GM10847 (cell line): ENCODE measurements around the gene VWA5A.

Experiments used
- POLR2A ChIP-seq: IDR thresholded peaks from 2 replicates; pipeline ENCODE4 v1.6.1; 2011; ENCODE audit not compliant: insufficient read length; ENCODE audit errors: extremely low read depth

The VWA5A gene

GRCh38 chr11:124114942-124115781 is at the start of gene VWA5A:
TSS of gene VWA5A (plus strand) at chr11:124115450. CDS start at chr11:124117512, 2,062 bp downstream.
- no peak for TF ChIP-seq POLR2A

GRCh38 chr11:124068601-124069110 is 46.6 kb upstream of the VWA5A start:
- TF ChIP-seq POLR2A: no peak

GRCh38 chr11:124069429-124070401 is 45.5 kb upstream of the VWA5A start:
- no peak for TF ChIP-seq POLR2A

GRCh38 chr11:124070915-124071622 is 44.2 kb upstream of the VWA5A start:
- no peak for TF ChIP-seq POLR2A

GRCh38 chr11:124071623-124071948 is 43.7 kb upstream of the VWA5A start:
- no peak for TF ChIP-seq POLR2A

GRCh38 chr11:124072147-124072546 is 43.1 kb upstream of the VWA5A start:
- TF ChIP-seq POLR2A: no peak

GRCh38 chr11:124074554-124074953 is 40.7 kb upstream of the VWA5A start:
- no peak for TF ChIP-seq POLR2A

GRCh38 chr11:124075492-124075840 is 39.8 kb upstream of the VWA5A start:
- TF ChIP-seq POLR2A: no peak

- no peak for TF ChIP-seq POLR2A
Observed at GRCh38 chr11:124075841-124076651, 39.2 kb upstream of the VWA5A start.

GRCh38 chr11:124077266-124077665 is 38.0 kb upstream of the VWA5A start:
- no peak for TF ChIP-seq POLR2A

- no peak for TF ChIP-seq POLR2A
Observed at GRCh38 chr11:124078591-124078990, 36.7 kb upstream of the VWA5A start.

GRCh38 chr11:124079631-124080326 is 35.5 kb upstream of the VWA5A start:
- no peak for TF ChIP-seq POLR2A

- TF ChIP-seq POLR2A: no peak
Observed at GRCh38 chr11:124080327-124081001, 34.8 kb upstream of the VWA5A start.
